Common myeloid progenitor, CD34-positive (primary cell): ENCODE measurements around the gene TMEM30A.

Experiments
- CTCF ChIA-PET: fragments of 350-600 bp; sonication (Branson Sonifier 250); formaldehyde crosslinking; loops from one replicate; lab custom pipeline; 2021; ENCODE audit warnings: antibody characterized with exemption; lab: Charles Lee
- POLR2A ChIA-PET: fragments of 350-600 bp; sonication (Branson Sonifier 250); formaldehyde crosslinking; loops from one replicate; lab custom pipeline; 2021; ENCODE audit warnings: antibody characterized with exemption; lab: Charles Lee
- DNase-seq, 3 donors: peaks; one replicate each; pipeline versions ENCODE4 v3.0.0 to v3.0.0-alpha.2; 2013
- H3K27ac ChIP-seq, 2 experiments: 1 replicate in 1 of 2; 2 replicates in 1 of 2; pipeline ENCODE4 v1.7.0; 2013; ENCODE audit warnings: inconsistent platforms in 2 of 2, low read length in 2 of 2, mild to moderate bottlenecking in 2 of 2, low read depth in 1 of 2, moderate library complexity in 1 of 2; ENCODE audit not compliant: severe bottlenecking in 2 of 2, insufficient read depth in 1 of 2, poor library complexity in 1 of 2
- H3K27me3 ChIP-seq, 5 experiments: replicated peaks in 2 of 5; 1 replicate in 3 of 5; 2 replicates in 2 of 5; pipeline versions ENCODE4 v1.6.1 to v1.7.0; 2013; ENCODE audit warnings: low read length in 4 of 5, mild to moderate bottlenecking in 2 of 5, moderate library complexity in 2 of 5, inconsistent platforms in 1 of 5; ENCODE audit not compliant: insufficient read depth in 5 of 5, control insufficient read depth in 4 of 5
- H3K36me3 ChIP-seq, 4 experiments: 1 replicate in 2 of 4; 2 replicates in 2 of 4; pipeline versions ENCODE4 v1.6.1 to v1.7.0; 2013; ENCODE audit warnings: low read length in 3 of 4, control low read depth in 1 of 4, mild to moderate bottlenecking in 1 of 4; ENCODE audit not compliant: control insufficient read depth in 4 of 4, insufficient read depth in 4 of 4
- H3K4me1 ChIP-seq, 4 experiments: 1 replicate in 3 of 4; 2 replicates in 1 of 4; pipeline versions ENCODE4 v1.6.1 to v1.7.1; 2013; ENCODE audit warnings: low read length in 3 of 4, mild to moderate bottlenecking in 3 of 4, control low read depth in 1 of 4, inconsistent platforms in 1 of 4, moderate library complexity in 1 of 4; ENCODE audit not compliant: control insufficient read depth in 4 of 4, insufficient read depth in 4 of 4; ENCODE audit errors: control extremely low read depth in 1 of 4
- H3K4me3 ChIP-seq, 7 experiments: 1 replicate in 4 of 7; 2 replicates in 3 of 7; pipeline versions ENCODE4 v1.5.1 to v1.7.0; 2013; ENCODE audit warnings: mild to moderate bottlenecking in 7 of 7, low read length in 6 of 7, moderate library complexity in 6 of 7, inconsistent platforms in 2 of 7, low read depth in 2 of 7, control low read depth in 1 of 7; ENCODE audit not compliant: insufficient read depth in 4 of 7, control insufficient read depth in 1 of 7; ENCODE audit errors: extremely low read depth in 1 of 7
- H3K9me3 ChIP-seq, 5 experiments: 1 replicate in 4 of 5; 2 replicates in 1 of 5; pipeline versions ENCODE4 v1.6.1 to v1.7.1; 2013; ENCODE audit warnings: low read length in 4 of 5, mild to moderate bottlenecking in 2 of 5, inconsistent platforms in 1 of 5, low read depth in 1 of 5, moderate library complexity in 1 of 5; ENCODE audit not compliant: control insufficient read depth in 4 of 5, insufficient read depth in 2 of 5; ENCODE audit errors: control extremely low read depth in 1 of 5
- WGBS: methylation state at CpG from one replicate; pipeline ENCODE4 v1.1.5; 2013; ENCODE audit not compliant: insufficient coverage; 5-methylcytosine and 5-hydroxymethylcytosine counted together

The TMEM30A gene

DNA sequence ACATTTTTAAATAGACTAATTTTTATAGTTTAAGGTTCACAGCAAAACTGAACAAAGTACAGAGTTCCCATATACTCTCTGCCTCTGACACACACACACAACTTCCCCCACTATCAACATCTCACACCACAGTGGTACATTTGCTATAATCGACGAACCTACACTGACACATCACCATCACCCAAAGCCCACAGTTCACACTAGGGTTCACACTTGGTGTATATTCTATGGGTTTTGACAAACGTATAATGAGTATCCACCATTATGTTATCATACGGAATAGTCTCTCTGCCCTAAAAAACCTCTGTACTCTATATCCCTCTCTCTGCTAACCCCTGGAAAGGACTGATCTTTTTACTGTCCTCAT is 15.6 kb downstream of the TMEM30A start:
- no peak overlapping the region for H3K27ac ChIP-seq
- H3K4me3 ChIP-seq, result no peak overlapping the region
- peaks cover 0 to 5% (median 0%) of the 10 kb centered on the region in 4 experiments for H3K4me1 ChIP-seq
- ChIA-PET CTCF (interaction anchor here (2.9 to 4.5 kb wide), 3 partner anchors 16 to 259 kb away, joined by 16 to 25 read pairs (median 23); partner anchors contain the start of gene TMEM30A), POLR2A (no interaction called here)
- H3K36me3 ChIP-seq, result peaks cover 3 to 25% (median 16%) of the 10 kb centered on the region in 4 experiments
- DNase-seq, result no peak
- H3K9me3 ChIP-seq, result peaks cover 0 to 12% (median 4%) of the 10 kb centered on the region in 5 experiments
- no peaks in the 10 kb centered on the region for H3K27me3 ChIP-seq
- WGBS, result 94% methylated on average over 4 of the region's 4 CpGs

DNA sequence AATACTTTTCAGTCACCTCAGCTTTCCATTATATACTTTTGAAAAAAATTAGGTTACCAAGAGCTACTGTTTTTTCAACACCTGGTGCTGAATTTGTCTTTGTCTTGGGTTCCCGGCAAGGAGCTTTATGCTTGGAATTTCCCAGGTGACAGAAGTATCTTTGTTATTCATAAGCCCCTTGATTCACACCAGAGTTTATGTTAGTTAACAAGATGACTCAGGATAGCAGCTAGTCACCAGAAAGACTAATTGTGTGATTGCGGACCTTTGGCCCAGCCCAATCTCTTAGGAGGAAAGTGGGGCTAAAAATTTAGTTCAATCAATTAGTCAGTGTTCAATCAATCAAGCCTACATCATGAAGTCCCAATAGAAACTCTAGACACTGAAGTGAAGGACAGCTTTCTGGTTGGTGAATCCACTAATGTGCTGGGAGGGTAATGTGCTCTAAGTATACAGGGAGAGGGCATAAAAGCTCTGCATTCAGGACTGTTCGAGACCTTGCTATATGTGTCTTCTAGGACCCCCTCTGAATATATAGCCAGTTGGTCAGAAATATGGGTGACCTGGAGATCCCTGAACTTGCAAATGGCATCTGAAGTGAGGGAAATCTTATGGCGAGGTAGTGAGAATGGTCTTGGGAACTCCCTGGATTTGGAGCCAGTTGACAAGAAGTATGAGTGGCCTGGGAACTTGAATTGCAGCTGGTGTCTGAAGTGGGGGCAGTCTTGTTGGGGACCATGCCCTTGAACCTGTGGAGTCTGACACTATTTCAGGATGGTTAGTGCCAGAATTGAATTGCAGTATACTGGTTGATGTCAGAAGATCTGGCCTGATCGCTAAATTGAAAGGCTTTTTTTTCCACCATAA is 16.2 kb downstream of the TMEM30A start:
- no peak for DNase-seq
- WGBS, result 100% methylated on average over 2 of the region's 5 CpGs
- POLR2A ChIA-PET, result no interaction called here

DNA sequence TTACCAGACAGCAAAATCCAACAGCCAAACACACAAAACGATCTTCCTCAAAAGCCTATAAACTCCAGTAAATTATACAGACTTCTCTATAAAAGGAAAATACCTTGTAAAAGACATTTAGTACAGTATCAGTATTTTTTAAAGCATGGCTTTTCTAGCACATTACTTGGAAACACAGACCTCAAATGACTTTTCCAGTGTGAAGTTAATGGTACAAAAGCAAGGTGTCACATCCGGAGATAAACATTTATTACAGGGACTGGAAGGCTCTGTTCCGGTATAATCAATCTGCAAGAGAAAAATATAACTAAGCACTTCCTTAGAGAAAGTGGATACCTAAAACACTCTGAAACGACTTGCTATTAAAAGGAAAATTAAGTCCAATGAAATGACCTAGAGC is 17.1 kb downstream of the TMEM30A start:
- no peak for DNase-seq
- Histone ChIP-seq H3K27ac (no peak overlapping the region), H3K4me1 (peaks cover 0 to 5% (median 0%) of the 10 kb centered on the region in 4 experiments), H3K36me3 (peaks cover 0 to 28% (median 20%) of the 10 kb centered on the region in 4 experiments), H3K27me3 (no peaks in the 10 kb centered on the region), H3K9me3 (peaks cover 0 to 2% (median under 1%) of the 10 kb centered on the region in 5 experiments), H3K4me3 (no peak overlapping the region)
- POLR2A ChIA-PET, result no interaction called here
- WGBS, result no CpG with 5 or more reads among the region's 4 CpGs
- CTCF ChIA-PET, result interaction anchor here (0.7 to 4.5 kb wide), 20 partner anchors 9 to 338 kb away, joined by 3 to 25 read pairs (median 4); partner anchors contain the start of genes COX7A2 and TMEM30A

More for the DNA sequence above, 16.2 kb downstream of the TMEM30A start:
- peaks cover 3 to 29% (median 22%) of the 10 kb centered on the region in 4 experiments for H3K36me3 ChIP-seq
- H3K27ac ChIP-seq, result peak overlapping the region in 1 of 2 experiments; percentile 1
- no peaks in the 10 kb centered on the region for H3K27me3 ChIP-seq
- H3K4me1 ChIP-seq, result peaks cover 0 to 5% (median 0%) of the 10 kb centered on the region in 4 experiments
- peaks cover 0 to 9% (median 4%) of the 10 kb centered on the region in 5 experiments for H3K9me3 ChIP-seq
- H3K4me3 ChIP-seq, result no peak overlapping the region
- CTCF ChIA-PET, result interaction anchor here (0.7 to 4.5 kb wide), 14 partner anchors 8 to 337 kb away, joined by 3 to 25 read pairs (median 4); partner anchors contain the start of genes COX7A2 and TMEM30A

DNA sequence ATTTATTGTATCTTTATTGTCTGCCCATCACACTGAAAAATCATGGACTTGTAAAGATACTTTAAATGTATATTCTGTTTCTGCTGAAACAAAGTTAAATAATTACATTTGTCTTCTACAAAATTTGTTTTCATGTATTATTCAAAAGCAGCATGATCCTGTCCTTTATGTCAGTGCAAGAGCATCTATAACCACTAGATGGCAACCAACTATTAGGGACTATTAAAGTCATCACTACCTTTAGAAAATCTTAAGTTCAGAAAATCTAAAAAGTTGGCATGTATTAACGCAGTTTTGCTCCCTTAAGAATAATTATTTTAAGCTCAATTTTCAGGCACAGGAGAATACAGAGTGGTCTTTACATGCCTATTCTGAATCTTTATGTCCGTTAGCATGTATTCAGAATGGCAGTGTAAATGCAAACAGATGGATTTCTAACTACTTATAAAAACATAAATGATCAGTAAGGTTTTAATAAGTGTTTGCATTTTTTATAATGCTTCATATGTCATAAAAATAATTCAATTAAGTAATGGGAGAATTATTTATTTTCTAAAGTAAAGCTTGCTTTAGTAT is 17.8 kb downstream of the TMEM30A start:
- H3K9me3 ChIP-seq, result no peaks in the 10 kb centered on the region
- CTCF ChIA-PET, result interaction anchor here (0.8 to 4.5 kb wide), 19 partner anchors 12 to 289 kb away, joined by 3 to 25 read pairs (median 4); partner anchors contain the start of genes COX7A2 and TMEM30A
- 20% methylated on average over 1 of the region's 2 CpGs for WGBS
- no peaks in the 10 kb centered on the region for H3K27me3 ChIP-seq
- POLR2A ChIA-PET, result interaction anchor here (0.6 kb wide), 1 partner anchor 204 kb away, joined by 7 read pairs; no protein-coding TSS in a partner anchor
- peak; percentile 48 to 76 (median 68) for DNase-seq
- peaks cover 0 to 26% (median 17%) of the 10 kb centered on the region in 4 experiments for H3K36me3 ChIP-seq
- no peak overlapping the region for H3K4me3 ChIP-seq
- peaks cover 0 to 5% (median 0%) of the 10 kb centered on the region in 4 experiments for H3K4me1 ChIP-seq
- H3K27ac ChIP-seq, result no peak overlapping the region

DNA sequence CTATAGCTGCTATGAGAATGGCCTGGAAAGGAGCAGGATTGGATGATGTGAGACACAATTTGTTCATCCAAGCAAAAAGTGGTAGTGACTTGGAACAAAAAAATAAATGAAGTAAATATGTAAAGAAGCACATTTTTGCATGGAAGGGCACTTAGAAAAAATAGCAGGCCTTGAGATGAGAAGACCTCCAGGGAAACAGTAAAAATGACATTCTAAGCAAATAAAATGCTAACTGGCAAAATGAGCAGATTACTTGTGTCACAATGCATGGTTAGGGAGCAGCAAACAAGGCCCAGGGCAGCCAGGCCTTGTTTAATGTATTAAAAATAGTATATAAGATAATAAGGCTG is 21.2 kb downstream of the TMEM30A start:
- CTCF ChIA-PET, result interaction anchor here (1.2 kb wide), 1 partner anchor 8 kb away, joined by 3 read pairs; no protein-coding TSS in a partner anchor
- no peak for DNase-seq
- POLR2A ChIA-PET, result no interaction called here
- no peaks in the 10 kb centered on the region for H3K9me3 ChIP-seq
- peaks cover 9 to 39% (median 25%) of the 10 kb centered on the region in 4 experiments for H3K36me3 ChIP-seq
- H3K27ac ChIP-seq, result peak overlapping the region in 1 of 2 experiments; percentile 36
- no peaks in the 10 kb centered on the region for H3K27me3 ChIP-seq
- H3K4me3 ChIP-seq, result no peak overlapping the region
- peaks cover 0 to 5% (median 0%) of the 10 kb centered on the region in 4 experiments for H3K4me1 ChIP-seq

DNA sequence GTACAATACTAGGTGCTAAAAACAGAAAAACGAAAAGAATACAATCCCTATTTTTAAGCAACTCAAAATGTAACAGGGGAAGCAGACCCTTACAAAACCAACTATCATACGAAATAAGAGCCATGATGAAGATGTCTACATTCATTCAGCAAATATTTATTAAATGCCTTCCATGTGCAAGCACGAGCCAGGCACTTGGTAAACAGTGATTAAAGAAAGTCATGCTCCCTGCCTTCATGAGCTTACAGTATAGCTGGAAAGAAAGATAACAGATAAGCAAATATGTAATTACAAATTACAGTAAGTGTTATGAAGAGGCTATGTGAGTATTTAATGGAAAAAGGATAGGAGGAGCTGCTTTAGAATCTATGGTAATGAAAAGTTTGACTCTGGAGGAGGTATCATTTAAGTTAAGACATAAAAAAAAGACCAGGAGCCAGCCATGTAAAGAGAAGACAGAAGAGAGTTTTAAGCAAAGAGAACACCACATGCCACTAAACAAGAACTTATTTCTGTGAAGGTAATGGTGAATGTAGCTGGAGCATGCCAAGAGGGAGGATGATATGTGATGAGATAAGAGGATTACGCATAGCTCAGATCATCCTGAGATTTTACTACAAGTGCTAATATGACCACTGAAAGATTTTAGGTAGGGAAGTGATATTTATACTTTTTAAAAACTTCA is 21.7 kb downstream of the TMEM30A start:
- POLR2A ChIA-PET, result no interaction called here
- WGBS, result 100% methylated on average over 3 of the region's 4 CpGs
- Histone ChIP-seq H3K27me3 (no peaks in the 10 kb centered on the region), H3K9me3 (no peaks in the 10 kb centered on the region), H3K4me3 (no peak overlapping the region), H3K27ac (no peak overlapping the region), H3K4me1 (peaks cover 0 to 5% (median 0%) of the 10 kb centered on the region in 4 experiments), H3K36me3 (peaks cover 9 to 41% (median 26%) of the 10 kb centered on the region in 4 experiments)
- CTCF ChIA-PET, result interaction anchor here (1.0 to 1.2 kb wide), 2 partner anchors 9 to 18 kb away, joined by 3 read pairs; no protein-coding TSS in a partner anchor
- no peak for DNase-seq
